ENCODE results near the gene ZMPSTE24. TPM values are rescaled to one million over a fixed set of nuclear protein-coding genes. Genes with fewer than 3 reads are reported as not detected.
A peak's percentile ranks its signal among the peaks of the same experiment; 100 is the strongest.

Gene ZMPSTE24
- total and polyA plus RNA-seq, 2 of the 4 experiments (the other 2 are of a cell fraction), result 21.0 to 28.9 TPM

GRCh38 chr1:40300249-40300567 lies 42.2 kb downstream of the ZMPSTE24 start:
- CTCF ChIA-PET, result no interaction called here

More at GRCh38 chr1:40300249-40300567, 42.2 kb downstream of the ZMPSTE24 start:
- Histone ChIP-seq H3K56ac (ENCODE audit: extremely low read depth, insufficient read depth, low read length) (no peak overlapping the region), H3K9me1 (ENCODE audit: insufficient read depth, low read length) (no peaks in the 10 kb centered on the region), H3K27me3 (ENCODE audit: control insufficient read depth, insufficient read depth, low read length) (no peaks in the 10 kb centered on the region; the same call in 1 of the 2 replicates), H4K91ac (ENCODE audit: insufficient read depth, low read depth, low read length) (no peak overlapping the region), H4K8ac (ENCODE audit: low read depth in 2 of 2, low read length in 2 of 2) (no peak overlapping the region), H3K18ac (ENCODE audit: low read depth, low read length) (no peak overlapping the region), H2BK20ac (ENCODE audit: low read depth, low read length) (no peak overlapping the region; the same call in 1 of the 2 replicates), H3K4me2 (ENCODE audit: low read depth, low read length) (no peak overlapping the region), H3K79me1 (ENCODE audit: low read depth in 1 of 2, low read length in 2 of 2) (no peaks in the 10 kb centered on the region), H2BK5ac (ENCODE audit: low read depth, low read length, poor library complexity, severe bottlenecking) (no peak overlapping the region), H3K27ac (ENCODE audit: insufficient read depth, low read length) (no peak overlapping the region), H2AK5ac (ENCODE audit: low read depth, low read length) (no peak overlapping the region), H2AFZ (replicated peaks; ENCODE audit: low read length, poor library complexity) (peak overlapping the region; percentile 63), H3K14ac (replicated peaks; ENCODE audit: low read depth, low read length) (no peak overlapping the region), H3K4me1 (ENCODE audit: control insufficient read depth, insufficient read depth, low read length) (no peaks in the 10 kb centered on the region), H3K23ac (ENCODE audit: low read depth, low read length) (no peak overlapping the region), H2BK120ac (ENCODE audit: low read depth, low read length) (no peak overlapping the region), H3K9me3 (ENCODE audit: control insufficient read depth, insufficient read depth, low read length) (no peaks in the 10 kb centered on the region), H3K4me3 (ENCODE audit: insufficient read depth, low read depth, low read length) (no peak overlapping the region), H4K20me1 (ENCODE audit: insufficient read depth, low read length) (no peaks in the 10 kb centered on the region), H3K4ac (ENCODE audit: low read depth, low read length) (no peak overlapping the region), H3K9ac (ENCODE audit: low read depth, low read length) (no peak overlapping the region), H2BK15ac (ENCODE audit: low read depth, low read length) (no peak overlapping the region), H2AK9ac (replicated peaks; ENCODE audit: low read depth, low read length, poor library complexity) (peak overlapping the region; percentile 29), H4K5ac (ENCODE audit: low read depth, low read length) (no peak overlapping the region), H3K36me3 (ENCODE audit: control insufficient read depth, insufficient read depth, low read length) (no peaks in the 10 kb centered on the region)
- dilution Hi-C loops (cut with HindIII; ENCODE audit: low sequenced_read_pairs, unreplicated experiment), result no loop called here
- TF ChIP-seq SMC3 (IDR thresholded peaks at IDR 0.05; ENCODE audit: low read depth, low read length), result no peak
- no TSS peak for BruUV-seq (replicated peaks)
- ATAC-seq (ENCODE audit: low read depth) (no peak), DNase-seq (no peak)
- in situ Hi-C loops (cut with MboI; ENCODE audit: low sequenced_read_pairs), result no loop called here
- WGBS, 2 experiments (ENCODE audit: extremely low coverage in 2 of 2, insufficient read length in 1 of 2), result no CpG with 5 or more reads among the region's 1 CpG
- intact Hi-C loops (cut with micrococcal nuclease), result no loop called here
- POLR2A ChIA-PET (ENCODE audit: unreplicated experiment), result interaction anchor here (0.6 to 0.7 kb wide), 2 partner anchors 15 to 83 kb away, joined by 3 to 4 read pairs; no protein-coding TSS in a partner anchor
